ENCODE data around the gene THOP1.

DNA sequence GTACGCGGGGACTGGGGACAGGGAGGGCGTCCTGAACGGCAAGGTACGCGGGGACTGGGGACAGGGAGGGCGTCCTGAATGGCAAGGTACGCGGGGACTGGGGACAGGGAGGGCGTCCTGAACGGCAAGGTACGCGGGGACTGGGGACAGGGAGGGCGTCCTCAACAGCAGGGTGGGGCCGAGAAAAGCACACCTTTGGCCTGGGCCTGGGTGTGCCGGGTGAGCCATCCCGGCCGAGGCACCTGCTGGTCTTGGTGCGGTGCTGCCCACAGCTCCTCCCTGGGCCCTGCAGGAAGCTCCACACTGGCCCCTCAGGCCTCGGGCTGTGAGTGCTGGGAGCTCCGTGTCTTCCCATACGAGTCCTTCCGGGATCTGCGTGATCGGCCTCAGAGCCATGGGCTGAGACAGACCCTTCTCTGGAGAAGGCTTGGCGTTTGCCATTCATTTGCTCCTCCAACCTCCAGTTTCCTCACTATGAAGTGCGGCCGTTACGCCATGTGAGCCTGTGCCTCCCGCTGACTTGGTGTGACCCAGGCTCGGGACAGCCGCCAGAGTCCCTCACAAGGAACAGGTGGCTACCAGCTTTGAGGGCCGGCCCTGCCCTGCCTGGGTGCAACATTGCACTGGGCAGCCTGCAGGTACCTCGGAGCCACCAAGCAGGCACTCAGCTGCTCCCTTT, 26.6 kb downstream of the THOP1 start:
- TF ChIP-seq, protein P1, sequence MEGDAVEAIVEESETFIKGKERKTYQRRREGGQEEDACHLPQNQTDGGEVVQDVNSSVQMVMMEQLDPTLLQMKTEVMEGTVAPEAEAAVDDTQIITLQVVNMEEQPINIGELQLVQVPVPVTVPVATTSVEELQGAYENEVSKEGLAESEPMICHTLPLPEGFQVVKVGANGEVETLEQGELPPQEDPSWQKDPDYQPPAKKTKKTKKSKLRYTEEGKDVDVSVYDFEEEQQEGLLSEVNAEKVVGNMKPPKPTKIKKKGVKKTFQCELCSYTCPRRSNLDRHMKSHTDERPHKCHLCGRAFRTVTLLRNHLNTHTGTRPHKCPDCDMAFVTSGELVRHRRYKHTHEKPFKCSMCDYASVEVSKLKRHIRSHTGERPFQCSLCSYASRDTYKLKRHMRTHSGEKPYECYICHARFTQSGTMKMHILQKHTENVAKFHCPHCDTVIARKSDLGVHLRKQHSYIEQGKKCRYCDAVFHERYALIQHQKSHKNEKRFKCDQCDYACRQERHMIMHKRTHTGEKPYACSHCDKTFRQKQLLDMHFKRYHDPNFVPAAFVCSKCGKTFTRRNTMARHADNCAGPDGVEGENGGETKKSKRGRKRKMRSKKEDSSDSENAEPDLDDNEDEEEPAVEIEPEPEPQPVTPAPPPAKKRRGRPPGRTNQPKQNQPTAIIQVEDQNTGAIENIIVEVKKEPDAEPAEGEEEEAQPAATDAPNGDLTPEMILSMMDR (conservative IDR thresholded peaks at IDR 0.05; ENCODE audit: low read depth, low read length): no peak
- no peak for TF ChIP-seq EZH2 (IDR thresholded peaks at IDR 0.05; ENCODE audit: low read length, unreplicated experiment)
